ENCODE measurements around the gene TGM5.
"Not testable (repeated sequence)": the region's sequence is repeated elsewhere in the genome, so short reads cannot be mapped to it uniquely, and the experiment has no call there.

TGM5 gene

DNA sequence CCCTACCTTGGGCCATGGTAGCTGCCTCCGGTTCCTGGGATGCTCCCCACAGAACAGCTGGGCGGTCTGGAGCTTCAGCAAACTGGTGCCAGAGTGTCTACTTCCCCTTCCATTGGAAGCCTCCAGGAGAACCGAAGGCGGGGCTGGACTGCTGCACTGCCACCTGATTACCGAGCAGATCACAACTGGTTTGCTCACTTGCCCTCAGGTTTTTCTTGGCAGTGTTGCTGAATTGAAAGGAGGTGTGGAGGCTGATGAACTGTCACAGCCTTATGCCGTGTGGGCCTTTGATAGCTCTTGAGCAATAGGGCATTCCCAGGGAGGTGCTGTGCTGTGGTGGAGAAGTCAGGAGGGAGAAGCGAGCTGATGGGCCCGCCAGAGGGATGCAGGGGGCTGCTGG is at the start of gene TGM5:
Gene TGM5 (minus strand): TSS at position 95 of the 400 bp plus-strand sequence. CDS start 79 bp downstream, at position 16.
- DNase-seq (ENCODE audit: low read depth) = no peak

DNA sequence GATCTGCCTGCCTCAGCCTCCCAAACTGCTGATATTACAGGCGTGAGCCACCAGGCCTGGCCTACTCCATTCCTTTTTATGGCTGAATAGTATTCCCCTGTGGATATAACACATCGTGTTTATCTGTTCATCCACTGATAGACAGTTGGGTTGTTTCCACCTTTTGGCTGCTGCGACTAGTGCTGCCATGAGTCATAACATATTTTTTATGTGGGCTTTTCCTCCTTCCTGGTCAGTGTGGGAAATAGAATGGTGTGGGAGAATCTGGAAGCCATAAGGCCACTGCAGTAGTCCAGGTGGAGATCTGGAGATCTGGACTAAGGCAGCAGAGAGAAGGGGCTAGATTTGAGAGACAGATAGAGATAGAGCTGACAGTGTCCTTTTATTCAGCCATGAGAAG is 47.4 kb upstream of the TGM5 start:
- no peak for DNase-seq (ENCODE audit: low read depth)

GRCh38 chr15:43312378-43312777 is 45.6 kb upstream of the TGM5 start:
- no peak for DNase-seq (ENCODE audit: low read depth)

- no peak for DNase-seq (ENCODE audit: low read depth)
Observed at GRCh38 chr15:43302205-43302817, 35.6 kb upstream of the TGM5 start, which contains the start of gene TGM7. Gene TGM7 (minus strand): TSS chr15:43302255.

DNA sequence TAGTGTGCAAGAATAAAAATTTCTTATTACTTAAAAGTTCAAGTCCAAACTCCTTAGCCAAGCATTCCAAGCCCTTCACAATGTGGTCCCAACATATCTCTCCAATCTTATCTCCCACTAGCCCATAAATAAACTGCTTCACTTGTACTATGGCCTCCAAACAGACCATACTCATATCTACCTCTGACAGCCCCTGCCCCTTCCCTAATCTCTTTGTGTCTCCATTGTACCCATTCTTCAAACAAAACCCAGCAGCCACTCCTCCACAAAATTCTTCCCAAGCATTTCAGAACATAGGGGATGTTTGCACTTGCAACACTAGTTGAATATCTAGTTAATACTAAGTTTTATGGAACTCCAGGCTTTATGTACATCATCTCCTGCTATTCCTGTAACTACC is 33.2 kb upstream of the TGM5 start:
- DNase-seq (ENCODE audit: low read depth) = no peak

- no peak for DNase-seq (ENCODE audit: low read depth)
Observed at GRCh38 chr15:43299411-43299810, 32.7 kb upstream of the TGM5 start.

- DNase-seq (ENCODE audit: low read depth) = no peak
Observed at GRCh38 chr15:43294091-43294706, 27.5 kb upstream of the TGM5 start.

DNA sequence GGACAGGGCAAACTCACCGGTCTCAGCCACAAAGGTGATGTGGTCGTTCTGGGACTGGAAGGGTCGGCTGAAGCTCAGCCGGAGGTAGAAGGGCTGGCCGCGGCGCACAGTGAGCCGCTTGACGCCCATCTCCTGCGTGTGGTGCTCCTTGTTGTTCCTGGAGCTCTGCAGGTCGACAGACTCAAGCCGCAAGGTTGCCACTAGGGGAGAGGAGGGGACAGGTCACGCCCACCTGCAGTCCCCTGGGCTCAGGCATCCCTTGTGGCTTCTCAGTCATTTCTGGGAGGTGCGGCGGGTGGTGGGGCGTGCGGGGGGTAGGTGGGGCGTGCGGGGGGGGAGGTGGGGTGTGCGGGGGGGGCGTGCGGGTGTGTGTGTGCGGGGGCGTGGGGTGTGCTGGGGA is 26.7 kb upstream of the TGM5 start:
- no peak for DNase-seq (ENCODE audit: low read depth)

DNA sequence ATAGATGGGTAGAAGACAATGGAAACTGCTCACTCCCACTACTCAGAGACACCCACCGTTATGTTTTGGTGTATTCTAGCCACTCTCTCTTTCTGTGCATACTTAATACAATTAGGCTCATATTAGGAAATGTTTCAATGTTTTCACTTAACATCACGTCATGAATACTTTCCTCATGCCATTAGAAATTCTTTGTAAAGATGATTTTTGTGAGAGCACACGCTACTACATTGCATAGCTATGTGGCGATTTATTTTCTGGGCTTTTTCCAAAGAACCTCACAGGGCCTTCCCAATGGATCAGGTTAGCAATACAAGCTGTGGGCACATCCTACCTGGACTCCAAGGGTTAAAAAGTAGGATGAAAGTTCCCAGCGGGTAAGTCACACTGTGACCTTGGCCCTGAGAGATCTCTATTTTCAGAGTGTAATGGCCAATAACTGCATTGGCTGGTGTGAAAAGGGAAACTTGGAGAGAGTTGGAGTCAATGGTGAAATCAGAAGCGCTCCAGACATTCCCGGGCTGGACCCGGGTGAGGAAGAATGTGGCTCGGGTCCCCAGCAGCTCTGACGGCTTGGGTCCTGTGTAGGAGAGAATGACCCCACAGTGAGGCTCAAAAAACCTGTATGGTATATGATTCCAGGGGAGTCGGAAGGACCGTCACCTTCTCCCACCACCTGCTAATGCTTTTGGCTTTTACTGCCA is 25.8 kb upstream of the TGM5 start:
- no peak for DNase-seq (ENCODE audit: low read depth)

- not testable (repeated sequence) for DNase-seq (ENCODE audit: low read depth)
Observed at GRCh38 chr15:43289656-43290055, 22.9 kb upstream of the TGM5 start.

GRCh38 chr15:43287254-43287653 is 20.5 kb upstream of the TGM5 start:
- no peak for DNase-seq (ENCODE audit: low read depth)

- no peak for DNase-seq (ENCODE audit: low read depth)
Observed at GRCh38 chr15:43286074-43286473, 19.3 kb upstream of the TGM5 start.

DNA sequence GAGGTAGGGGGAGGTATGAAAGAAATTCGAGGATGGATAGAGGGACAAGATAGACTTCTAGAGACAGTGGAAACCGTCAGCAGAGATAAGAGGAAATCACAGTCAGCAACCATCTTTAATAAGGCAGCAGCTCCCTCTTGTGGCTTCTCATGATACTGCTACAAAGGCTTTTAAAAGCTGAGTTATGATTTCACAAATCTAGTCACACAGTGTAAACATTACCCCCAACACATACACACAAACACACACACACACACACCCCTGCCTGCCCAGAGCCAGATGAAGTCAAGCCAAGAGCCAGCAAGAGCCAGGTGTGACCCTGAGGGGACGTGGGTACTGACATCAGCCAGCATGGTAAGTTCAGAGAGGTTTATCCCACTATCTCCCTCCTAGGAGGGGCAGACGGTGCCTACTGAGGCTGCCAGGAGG is 18.9 kb upstream of the TGM5 start:
- peak; percentile 36 for DNase-seq (ENCODE audit: low read depth)

GRCh38 chr15:43283526-43283925 is 16.8 kb upstream of the TGM5 start:
- no peak for DNase-seq (ENCODE audit: low read depth)

- DNase-seq (ENCODE audit: low read depth) = no peak
Observed at GRCh38 chr15:43281926-43282602, 15.3 kb upstream of the TGM5 start.

DNA sequence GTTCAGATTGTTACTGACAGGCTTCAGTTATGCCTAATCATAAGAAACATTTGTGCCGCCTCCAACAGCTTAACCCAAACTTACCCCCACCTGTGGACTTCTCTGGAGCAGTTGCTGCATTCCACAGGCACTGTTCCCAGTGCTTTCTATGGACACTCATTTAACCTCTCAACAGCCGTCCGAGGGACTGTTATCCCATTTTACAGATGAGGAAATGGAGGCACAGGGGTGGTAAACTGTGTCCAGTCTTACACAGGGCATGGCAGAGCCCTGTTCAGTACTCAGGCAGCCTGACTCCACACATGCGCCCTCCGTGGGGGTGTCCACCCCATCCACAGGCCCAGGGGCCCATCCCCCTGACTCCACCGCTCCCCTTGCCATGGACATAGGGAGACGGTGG is 14.3 kb upstream of the TGM5 start:
- no peak for DNase-seq (ENCODE audit: low read depth)

- DNase-seq (ENCODE audit: low read depth) = no peak
Observed at GRCh38 chr15:43279496-43279895, 12.8 kb upstream of the TGM5 start.

- no peak for DNase-seq (ENCODE audit: low read depth)
Observed at GRCh38 chr15:43278869-43279268, 12.1 kb upstream of the TGM5 start.

DNA sequence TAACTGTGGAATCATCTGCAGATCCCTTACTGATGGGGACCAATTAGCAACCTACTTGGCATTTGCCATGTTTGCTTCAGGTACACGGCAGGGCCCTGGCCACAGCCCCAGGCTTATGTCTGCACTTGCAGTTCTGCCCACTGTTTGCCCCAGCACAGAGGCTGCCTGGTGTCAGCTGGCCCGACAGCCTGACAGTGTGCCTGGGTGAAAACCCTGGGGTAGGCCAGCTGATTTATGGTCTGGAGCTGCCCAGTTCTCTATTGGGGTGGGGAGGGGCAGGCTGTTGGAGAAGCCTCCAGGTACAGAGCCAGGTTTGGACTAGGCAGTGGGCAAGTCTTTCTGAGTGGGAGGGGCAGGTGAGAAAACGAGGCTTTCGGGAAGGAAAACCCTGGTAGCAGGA is 11.2 kb upstream of the TGM5 start:
- DNase-seq (ENCODE audit: low read depth) = no peak

DNA sequence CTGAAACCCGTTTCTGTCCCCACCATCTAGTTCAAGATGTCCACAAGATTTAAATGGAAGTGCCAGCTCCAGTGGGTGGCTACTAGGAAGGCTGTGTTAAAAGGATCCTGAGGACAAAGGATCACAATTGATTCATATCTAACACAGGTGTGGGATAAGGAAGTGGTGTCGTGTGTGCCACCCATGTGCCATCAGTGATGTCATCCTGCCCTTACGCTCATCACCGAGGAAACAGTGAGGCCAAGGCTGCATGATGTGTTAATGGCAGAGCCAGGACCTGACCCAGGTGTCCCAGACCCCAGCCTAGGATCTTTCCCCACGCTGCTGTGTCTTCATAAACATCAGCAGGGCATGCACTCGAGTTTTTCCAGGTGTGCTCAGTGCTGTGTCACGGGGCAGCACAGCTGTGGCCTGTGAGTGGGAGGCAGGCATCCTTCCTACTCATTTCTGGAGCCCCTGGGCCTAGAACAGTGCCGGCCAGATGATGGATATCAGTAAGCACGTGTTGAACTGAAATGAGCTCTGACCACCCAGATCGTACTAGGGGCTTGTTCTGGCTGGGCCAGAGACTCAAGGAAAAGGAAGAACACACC is 10.6 kb upstream of the TGM5 start:
- no peak for DNase-seq (ENCODE audit: low read depth)

GRCh38 chr15:43276563-43277200 is 10.0 kb upstream of the TGM5 start:
- no peak for DNase-seq (ENCODE audit: low read depth)
